ENCODE results near the gene ASTN2.

The ASTN2 gene, protein sequence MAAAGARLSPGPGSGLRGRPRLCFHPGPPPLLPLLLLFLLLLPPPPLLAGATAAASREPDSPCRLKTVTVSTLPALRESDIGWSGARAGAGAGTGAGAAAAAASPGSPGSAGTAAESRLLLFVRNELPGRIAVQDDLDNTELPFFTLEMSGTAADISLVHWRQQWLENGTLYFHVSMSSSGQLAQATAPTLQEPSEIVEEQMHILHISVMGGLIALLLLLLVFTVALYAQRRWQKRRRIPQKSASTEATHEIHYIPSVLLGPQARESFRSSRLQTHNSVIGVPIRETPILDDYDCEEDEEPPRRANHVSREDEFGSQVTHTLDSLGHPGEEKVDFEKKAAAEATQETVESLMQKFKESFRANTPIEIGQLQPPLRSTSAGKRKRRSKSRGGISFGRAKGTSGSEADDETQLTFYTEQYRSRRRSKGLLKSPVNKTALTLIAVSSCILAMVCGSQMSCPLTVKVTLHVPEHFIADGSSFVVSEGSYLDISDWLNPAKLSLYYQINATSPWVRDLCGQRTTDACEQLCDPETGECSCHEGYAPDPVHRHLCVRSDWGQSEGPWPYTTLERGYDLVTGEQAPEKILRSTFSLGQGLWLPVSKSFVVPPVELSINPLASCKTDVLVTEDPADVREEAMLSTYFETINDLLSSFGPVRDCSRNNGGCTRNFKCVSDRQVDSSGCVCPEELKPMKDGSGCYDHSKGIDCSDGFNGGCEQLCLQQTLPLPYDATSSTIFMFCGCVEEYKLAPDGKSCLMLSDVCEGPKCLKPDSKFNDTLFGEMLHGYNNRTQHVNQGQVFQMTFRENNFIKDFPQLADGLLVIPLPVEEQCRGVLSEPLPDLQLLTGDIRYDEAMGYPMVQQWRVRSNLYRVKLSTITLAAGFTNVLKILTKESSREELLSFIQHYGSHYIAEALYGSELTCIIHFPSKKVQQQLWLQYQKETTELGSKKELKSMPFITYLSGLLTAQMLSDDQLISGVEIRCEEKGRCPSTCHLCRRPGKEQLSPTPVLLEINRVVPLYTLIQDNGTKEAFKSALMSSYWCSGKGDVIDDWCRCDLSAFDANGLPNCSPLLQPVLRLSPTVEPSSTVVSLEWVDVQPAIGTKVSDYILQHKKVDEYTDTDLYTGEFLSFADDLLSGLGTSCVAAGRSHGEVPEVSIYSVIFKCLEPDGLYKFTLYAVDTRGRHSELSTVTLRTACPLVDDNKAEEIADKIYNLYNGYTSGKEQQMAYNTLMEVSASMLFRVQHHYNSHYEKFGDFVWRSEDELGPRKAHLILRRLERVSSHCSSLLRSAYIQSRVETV (N-terminal part only)

DNA sequence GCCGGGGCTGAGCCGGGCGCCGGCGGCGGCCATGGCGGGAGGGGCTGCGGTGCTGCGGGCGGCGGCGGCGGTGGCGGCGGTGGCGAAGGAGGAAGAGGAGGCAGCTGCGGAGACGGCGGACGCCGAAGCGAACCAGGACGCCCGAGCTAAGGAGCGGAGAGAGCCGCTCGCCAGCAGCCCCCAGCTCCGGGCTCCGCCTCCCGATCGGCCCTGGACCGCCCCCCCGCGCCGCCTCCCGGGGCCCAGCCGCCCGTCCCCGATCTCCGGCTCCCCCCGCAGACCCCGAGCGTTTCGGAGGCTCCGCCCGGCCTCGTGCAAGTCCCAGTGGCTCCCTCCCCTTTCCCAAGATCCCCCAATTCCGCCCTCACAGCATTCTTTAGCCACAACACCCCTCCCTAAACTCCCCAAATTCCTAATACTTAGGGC is at the start of gene ASTN2:
Gene ASTN2 (minus strand): TSS at position 152 of the 426 bp plus-strand sequence. CDS start 119 bp downstream, at position 33.
- no peak for DNase-seq (ENCODE audit: low read depth in 2 of 2)

DNA sequence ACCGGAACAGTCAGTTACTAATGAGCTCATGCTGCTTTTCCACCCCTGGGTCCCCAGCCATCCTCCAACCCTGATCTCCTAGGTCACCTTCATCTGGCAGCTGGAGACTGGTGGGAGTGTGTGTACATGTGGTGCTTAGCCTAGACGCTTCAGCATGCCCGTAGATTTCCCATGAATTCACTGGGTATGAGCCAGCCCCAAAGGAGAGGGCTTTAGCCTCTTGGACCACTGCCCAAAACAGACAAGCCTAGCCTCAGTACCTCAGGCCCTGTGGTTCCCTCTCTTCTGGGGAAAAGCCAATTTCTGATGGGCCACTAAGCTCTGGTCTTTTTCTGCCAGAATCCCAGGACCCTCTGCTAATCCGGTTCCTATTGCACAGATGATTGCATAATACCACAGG is 48.0 kb upstream of the ASTN2 start:
- no peak for DNase-seq (ENCODE audit: low read depth in 2 of 2)

DNA sequence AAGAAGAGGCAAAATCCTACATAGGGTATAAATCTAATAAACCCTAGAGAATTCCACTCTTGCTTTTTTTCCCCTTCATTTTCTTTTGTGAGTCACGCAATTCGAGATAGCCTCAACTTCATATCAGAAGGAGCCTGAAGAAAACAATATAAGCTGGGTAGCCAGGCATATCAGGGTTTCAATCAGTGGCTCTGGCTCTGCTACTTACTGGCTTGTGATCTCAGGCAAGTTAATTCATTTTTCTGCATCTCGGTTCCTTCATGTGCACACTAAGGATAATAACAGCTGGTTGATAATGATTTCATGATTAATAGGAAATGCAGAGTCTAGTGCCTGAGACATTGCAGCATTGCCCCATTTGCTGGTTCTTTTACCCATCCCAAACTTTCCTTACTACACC is 46.5 kb upstream of the ASTN2 start:
- DNase-seq (ENCODE audit: low read depth in 2 of 2): no peak

GRCh38 chr9:117460743-117461142 is 45.9 kb upstream of the ASTN2 start:
- DNase-seq (ENCODE audit: low read depth in 2 of 2): no peak

DNA sequence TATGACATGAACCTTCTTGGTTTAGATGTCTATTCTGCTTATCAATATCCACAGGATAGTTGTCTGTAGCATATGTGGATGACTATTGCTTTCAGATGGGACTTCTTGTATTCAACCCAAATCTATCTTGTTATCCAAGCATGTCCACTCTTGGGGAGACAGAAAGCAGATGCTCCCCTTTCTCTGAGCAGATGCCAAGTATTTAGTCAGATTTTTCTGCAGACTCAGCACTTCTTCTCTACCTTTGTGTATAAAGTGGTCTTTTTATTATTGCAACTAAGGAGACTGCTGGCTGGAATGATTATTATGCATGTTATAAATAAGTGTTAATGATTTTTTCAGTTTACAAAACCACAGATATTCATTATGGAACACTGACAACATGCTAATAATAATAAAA is 45.1 kb upstream of the ASTN2 start:
- DNase-seq (ENCODE audit: low read depth in 2 of 2): no peak

GRCh38 chr9:117458066-117458465 is 43.2 kb upstream of the ASTN2 start:
- DNase-seq (ENCODE audit: low read depth in 2 of 2): no peak

DNA sequence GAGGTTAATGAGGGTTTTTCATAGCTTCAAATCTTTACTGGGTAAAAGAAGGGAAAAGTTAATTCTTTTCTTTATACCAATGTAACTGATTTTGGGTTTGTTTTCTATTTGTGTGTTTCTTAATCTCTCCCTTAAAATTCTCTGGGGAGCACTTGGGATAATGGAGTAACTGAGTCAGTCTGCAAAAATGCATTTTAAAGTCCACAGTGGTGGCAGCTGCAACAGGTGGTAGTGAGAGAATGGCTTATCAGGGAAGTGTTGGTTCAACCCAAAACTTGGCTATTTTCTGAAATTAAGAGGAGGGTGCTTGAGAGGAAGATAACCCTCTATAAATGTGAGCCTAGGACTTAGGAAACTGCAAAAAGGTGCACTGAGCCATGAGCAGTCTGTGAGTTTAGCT is 39.9 kb upstream of the ASTN2 start:
- no peak for DNase-seq (ENCODE audit: low read depth in 2 of 2)

DNA sequence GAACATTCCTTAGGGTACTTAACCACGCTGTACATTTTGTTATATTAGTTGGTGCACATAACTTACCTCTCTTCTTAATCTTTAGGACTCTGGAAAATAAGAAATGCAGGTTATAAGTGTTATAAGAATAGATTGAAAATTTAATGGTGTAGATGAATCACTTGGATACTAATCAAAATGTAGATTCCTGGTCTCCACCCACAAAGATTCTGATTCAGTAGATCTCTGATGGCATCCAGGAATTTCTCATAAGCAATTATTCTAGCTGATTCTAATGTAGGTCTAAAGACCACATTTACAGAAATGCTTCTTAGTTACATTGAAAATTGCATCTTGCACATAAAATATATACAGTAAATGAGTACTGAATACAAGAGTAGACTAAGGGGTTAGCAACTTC is 38.9 kb upstream of the ASTN2 start:
- DNase-seq (ENCODE audit: low read depth in 2 of 2): no peak

- no peak for DNase-seq (ENCODE audit: low read depth in 2 of 2)
Observed at GRCh38 chr9:117451311-117451710, 36.5 kb upstream of the ASTN2 start.

GRCh38 chr9:117448066-117448465 is 33.2 kb upstream of the ASTN2 start:
- no peak for DNase-seq (ENCODE audit: low read depth in 2 of 2)

DNA sequence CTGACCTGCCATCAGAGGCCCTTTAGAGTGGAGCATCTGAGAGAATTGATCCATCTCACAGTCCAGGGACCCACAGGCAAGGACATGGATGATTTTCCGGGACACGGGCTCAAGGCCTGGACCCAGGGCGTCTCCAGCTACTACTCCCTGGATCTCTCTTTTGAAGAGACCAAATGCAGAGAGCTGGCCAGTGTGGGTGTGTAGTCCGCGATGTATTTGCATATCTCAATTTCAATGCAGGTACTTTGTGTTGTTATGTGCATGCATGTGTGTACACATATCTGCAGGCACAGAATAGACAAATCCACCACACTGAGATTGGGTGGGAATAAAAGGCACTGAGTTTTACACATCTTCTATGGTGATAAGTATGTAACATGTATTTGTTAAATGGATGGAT is 30.8 kb upstream of the ASTN2 start:
- DNase-seq (ENCODE audit: low read depth in 2 of 2): no peak

- no peak for DNase-seq (ENCODE audit: low read depth in 2 of 2)
Observed at GRCh38 chr9:117444501-117444900, 29.6 kb upstream of the ASTN2 start.

- DNase-seq (ENCODE audit: low read depth in 2 of 2): no peak
Observed at GRCh38 chr9:117437283-117437682, 22.4 kb upstream of the ASTN2 start.

DNA sequence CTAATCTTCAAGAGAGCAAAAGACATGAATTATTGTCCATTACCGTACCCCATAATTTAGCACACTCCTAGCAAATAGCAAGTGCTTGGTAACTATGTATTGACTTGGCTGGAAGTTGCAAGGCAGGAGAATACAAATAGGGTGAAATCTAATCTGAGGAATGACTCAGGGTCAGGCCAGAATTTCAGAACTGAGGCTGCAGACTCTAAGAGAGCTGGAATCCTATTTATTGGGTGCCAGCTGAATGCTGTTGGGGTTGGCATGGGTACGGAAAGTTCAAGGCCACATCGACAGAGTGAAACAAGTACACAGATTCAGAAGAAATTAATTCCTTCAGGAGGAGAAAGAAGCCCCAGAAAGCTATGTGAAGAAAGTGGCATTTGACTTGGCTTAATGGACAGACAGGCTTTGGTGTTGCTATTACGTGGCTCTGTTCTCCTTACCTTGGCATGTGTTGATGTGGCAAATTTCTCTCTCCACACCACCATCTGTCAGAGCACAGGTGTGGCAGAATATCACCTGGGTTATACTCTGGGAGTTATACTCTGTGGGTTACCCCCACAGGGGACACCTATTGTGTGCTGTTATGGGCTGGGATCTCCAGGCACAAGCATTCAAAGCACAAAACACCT is 20.9 kb upstream of the ASTN2 start:
- DNase-seq (ENCODE audit: low read depth in 2 of 2): no peak

DNA sequence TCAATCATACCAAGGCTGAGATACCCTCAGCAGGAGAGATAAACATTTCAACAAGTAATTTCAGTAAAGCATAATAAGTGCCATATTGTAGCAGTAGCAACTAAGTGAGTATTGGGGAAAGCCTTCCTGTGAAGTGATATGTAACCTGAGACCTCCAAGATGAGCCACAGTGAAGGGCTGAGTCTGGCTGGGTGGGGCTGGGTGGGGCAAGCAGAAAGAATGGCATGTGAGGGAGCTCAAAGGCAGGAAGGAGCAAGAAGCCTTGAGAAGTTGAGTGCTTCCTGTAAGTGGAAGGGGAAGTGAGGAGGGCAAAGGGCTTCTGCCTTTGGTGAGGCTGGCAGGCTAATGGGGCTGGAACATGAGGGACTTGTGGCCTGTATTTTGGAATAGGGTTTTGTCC is 19.7 kb upstream of the ASTN2 start:
- no peak for DNase-seq (ENCODE audit: low read depth in 2 of 2)

GRCh38 chr9:117430813-117431212 is 16.0 kb upstream of the ASTN2 start:
- DNase-seq (ENCODE audit: low read depth in 2 of 2): no peak

DNA sequence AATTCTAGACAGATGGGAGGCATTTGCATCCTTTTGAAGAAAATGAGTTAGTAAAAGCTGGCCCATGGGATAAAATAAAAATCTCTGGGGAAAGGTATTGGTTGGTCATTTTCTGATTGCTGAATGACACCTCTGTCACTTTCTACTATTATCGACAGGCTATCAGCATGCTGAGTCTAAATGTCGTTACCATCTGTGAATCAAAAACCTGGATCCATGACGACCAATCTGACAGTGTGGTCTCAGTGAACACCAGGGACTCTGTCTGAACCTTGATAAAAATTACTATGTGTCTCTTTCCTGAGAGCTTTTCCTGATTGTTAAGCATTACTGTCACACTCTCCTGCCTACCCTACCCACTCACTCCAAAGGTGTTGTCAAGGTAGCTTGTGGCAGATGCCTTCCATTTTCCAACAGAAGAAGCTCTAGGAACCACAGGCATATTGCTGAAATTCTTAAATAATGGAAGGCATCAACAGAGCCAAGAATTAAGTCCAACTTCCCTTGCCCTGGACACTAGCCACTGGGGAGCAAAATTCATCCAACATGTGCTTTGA is 12.6 kb upstream of the ASTN2 start:
- no peak for DNase-seq (ENCODE audit: low read depth in 2 of 2)

- no peak for DNase-seq (ENCODE audit: low read depth in 2 of 2)
Observed at GRCh38 chr9:117425566-117425965, 10.7 kb upstream of the ASTN2 start.

DNA sequence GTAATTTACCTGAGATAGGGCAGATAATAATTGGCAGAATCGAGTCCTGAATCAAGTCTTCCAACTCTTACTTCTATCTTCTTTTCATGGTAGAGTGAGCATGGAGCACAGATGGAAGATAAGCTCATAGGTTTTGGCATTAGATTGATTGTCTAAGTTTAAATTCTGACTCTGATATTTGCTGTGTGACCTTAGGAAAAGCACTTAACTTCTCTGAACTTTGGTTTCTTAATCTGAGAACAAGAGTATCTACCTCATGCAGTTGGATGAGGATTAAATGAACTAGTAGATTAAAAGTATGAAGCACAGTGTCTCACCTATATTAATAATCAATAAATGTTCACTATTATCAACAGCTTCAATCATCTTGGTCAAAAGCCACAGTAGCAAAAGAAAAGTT is 9.4 kb upstream of the ASTN2 start:
- DNase-seq (ENCODE audit: low read depth in 2 of 2): no peak

DNA sequence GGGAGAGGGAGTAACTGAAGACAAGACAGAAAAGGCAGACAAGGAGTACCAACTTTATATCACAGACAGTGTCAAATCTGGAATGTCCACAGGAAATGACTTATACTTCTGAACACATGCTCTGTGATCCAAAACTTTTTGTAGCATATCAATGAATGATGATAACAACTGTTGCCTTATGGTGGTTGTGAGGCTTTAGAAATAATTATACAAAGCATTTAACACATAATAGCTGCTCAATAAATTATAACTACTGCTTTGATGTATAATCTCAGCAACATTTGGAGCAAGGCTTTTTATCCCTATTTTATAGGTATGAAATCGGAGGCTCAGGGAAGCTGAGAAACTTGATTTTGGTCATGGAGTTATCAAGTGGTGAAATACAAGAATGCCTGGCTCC is 3.3 kb upstream of the ASTN2 start:
- no peak for DNase-seq (ENCODE audit: low read depth in 2 of 2)

- no peak for DNase-seq (ENCODE audit: low read depth in 2 of 2)
Observed at GRCh38 chr9:117416856-117417255, 2.0 kb upstream of the ASTN2 start.

All from stimulated activated CD8-positive, alpha-beta memory T cell treated with anti-CD3 and anti-CD28 coated beads, Interleukin-2, amount 100 ng/mL, for 48 hours (primary cell).